ENCODE measurements around the gene INPPL1. TPM values are rescaled to one million over a fixed set of nuclear protein-coding genes. Genes with fewer than 3 reads are reported as not detected.
A peak's percentile ranks its signal among the peaks of the same experiment; 100 is the strongest.

INPPL1 gene
- total and polyA plus RNA-seq, 8 donors: 20.9 to 226 (median 99.2) TPM

DNA sequence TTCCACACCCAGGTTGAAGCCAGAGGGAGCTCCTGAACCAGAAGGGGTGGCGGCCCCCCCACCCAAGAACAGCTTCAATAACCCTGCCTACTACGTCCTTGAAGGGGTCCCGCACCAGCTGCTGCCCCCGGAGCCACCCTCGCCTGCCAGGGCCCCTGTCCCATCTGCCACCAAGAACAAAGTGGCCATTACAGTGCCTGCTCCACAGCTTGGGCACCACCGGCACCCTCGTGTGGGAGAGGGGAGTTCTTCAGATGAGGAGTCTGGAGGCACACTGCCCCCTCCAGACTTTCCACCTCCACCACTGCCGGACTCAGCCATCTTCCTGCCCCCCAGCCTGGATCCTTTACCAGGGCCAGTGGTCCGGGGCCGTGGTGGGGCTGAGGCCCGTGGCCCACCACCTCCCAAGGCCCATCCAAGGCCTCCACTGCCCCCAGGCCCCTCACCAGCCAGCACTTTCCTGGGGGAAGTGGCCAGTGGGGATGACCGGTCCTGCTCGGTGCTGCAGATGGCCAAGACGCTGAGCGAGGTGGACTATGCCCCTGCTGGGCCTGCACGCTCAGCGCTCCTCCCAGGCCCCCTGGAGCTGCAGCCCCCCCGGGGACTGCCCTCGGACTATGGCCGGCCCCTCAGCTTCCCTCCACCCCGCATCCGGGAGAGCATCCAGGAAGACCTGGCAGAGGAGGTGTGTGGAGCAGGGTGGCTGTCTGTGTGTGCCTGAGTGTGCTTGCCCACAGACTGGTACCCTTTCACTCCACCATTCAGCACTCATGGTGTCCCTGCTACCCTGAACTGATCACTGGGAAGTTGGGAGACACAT, 12.8 kb downstream of the INPPL1 start:
- peaks cover 24 to 65% (median 53%) of the 10 kb centered on the region in 4 donors for H3K4me1 ChIP-seq
- H3K4me3 ChIP-seq: no peak overlapping the region
- peak overlapping the region in 3 of 5 donors; percentile 14 to 76 (median 49) for H3K27ac ChIP-seq
- 66 to 87% (median 74%) methylated on average over 11 to 22 of the region's 22 CpGs for WGBS, 5 donors
- peaks cover 49 to 63% (median 58%) of the 10 kb centered on the region in 4 donors for H3K36me3 ChIP-seq
- no peak for TF ChIP-seq POLR2AphosphoS5 (IDR thresholded peaks at IDR 0.05)
- TF ChIP-seq, protein P1, sequence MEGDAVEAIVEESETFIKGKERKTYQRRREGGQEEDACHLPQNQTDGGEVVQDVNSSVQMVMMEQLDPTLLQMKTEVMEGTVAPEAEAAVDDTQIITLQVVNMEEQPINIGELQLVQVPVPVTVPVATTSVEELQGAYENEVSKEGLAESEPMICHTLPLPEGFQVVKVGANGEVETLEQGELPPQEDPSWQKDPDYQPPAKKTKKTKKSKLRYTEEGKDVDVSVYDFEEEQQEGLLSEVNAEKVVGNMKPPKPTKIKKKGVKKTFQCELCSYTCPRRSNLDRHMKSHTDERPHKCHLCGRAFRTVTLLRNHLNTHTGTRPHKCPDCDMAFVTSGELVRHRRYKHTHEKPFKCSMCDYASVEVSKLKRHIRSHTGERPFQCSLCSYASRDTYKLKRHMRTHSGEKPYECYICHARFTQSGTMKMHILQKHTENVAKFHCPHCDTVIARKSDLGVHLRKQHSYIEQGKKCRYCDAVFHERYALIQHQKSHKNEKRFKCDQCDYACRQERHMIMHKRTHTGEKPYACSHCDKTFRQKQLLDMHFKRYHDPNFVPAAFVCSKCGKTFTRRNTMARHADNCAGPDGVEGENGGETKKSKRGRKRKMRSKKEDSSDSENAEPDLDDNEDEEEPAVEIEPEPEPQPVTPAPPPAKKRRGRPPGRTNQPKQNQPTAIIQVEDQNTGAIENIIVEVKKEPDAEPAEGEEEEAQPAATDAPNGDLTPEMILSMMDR (IDR thresholded peaks at IDR 0.05): no peak
- TF ChIP-seq POLR2A (IDR thresholded peaks at IDR 0.05): no peak
- TF ChIP-seq EP300 (IDR thresholded peaks at IDR 0.05): no peak
- DNase-seq: no peak
- intact Hi-C loops (cut with DNase I; ENCODE audit: low total_unique reads): no loop called here
- peaks cover 0 to 34% (median 20%) of the 10 kb centered on the region in 3 donors for H3K27me3 ChIP-seq
- no peaks in the 10 kb centered on the region for H3K9me3 ChIP-seq

DNA sequence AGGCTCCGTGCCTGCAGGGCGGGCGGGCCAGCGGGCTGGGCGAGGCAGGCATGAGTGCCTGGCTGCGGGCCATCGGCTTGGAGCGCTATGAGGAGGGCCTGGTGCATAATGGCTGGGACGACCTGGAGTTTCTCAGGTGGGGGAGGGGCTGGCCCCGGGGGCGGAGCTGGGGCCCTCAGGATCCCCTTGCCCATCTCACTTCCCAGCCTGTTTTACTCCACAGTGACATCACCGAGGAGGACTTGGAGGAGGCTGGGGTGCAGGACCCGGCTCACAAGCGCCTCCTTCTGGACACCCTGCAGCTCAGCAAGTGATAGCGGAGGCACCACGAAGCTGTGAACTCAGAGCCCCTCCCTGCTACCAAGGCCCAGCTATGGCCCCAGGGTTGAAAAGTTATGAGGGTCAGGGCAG, 13.5 kb downstream of the INPPL1 start:
- intact Hi-C loops (cut with DNase I; ENCODE audit: low total_unique reads): no loop called here
- no peak for TF ChIP-seq POLR2AphosphoS5 (IDR thresholded peaks at IDR 0.05)
- TF ChIP-seq, protein P1 (IDR thresholded peaks at IDR 0.05): peak in 5 of 7 experiments; percentile 46 to 67 (median 65)
- no peak for TF ChIP-seq POLR2A (IDR thresholded peaks at IDR 0.05)
- TF ChIP-seq EP300 (IDR thresholded peaks at IDR 0.05): no peak
- Histone ChIP-seq H3K27me3 (peaks cover under 1 to 41% (median 28%) of the 10 kb centered on the region in 3 donors), H3K4me1 (peaks cover 24 to 65% (median 53%) of the 10 kb centered on the region in 4 donors), H3K27ac (peak overlapping the region in 3 of 5 donors; percentile 5 to 76 (median 49)), H3K36me3 (peaks cover 42 to 56% (median 50%) of the 10 kb centered on the region in 4 donors), H3K4me3 (no peak overlapping the region), H3K9me3 (no peaks in the 10 kb centered on the region)
- DNase-seq: peak; percentile 53 to 86
- 25 to 37% (median 32%) methylated on average over 8 to 16 of the region's 16 CpGs for WGBS, 5 donors

DNA sequence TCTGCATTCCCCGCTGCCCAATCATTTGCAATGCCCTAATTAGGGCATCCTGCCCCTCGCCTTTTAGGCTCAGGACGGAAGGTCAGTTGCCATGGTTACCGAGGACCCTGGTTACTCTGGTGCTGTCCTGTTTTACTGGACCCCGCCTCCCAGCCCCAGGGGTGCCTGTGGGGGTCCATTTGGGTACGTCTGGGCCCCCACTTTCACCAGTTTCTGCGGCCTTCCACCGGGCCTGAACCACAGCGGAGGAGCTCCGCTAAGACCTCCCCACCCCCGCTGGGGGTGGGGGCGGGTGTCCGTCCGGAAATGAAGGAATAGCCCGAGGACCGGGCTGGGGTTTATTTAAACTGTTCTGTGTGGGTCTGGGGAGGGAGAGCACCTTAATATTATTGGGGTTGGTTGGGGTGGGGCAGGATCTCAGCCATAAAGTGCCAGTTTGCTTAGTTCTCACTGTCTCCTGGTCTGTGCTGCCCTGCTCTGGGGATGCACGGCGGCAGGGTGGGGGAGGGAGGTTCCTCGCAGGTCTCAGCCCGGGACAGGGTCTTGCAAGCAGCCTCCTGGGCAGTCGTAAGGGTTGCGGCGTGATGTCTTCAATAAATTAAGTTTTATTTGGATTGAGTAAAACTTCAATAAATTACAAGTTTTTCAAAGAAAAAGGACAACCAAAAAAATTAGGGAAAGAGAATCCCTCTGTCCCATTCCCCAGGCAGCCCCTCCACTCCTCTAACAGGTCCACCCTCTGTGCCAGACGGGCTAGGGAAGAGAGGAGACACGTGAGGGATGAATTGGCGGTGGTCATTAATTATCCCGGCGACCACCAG, 14.1 kb downstream of the INPPL1 start:
- no peak for TF ChIP-seq POLR2AphosphoS5 (IDR thresholded peaks at IDR 0.05)
- TF ChIP-seq, protein P1 (IDR thresholded peaks at IDR 0.05): peak in 1 of 7 experiments; percentile 10
- 67 to 72% (median 71%) methylated on average over 26 to 28 of the region's 28 CpGs for WGBS, 5 donors
- Histone ChIP-seq H3K4me1 (peaks cover 26 to 68% (median 55%) of the 10 kb centered on the region in 4 donors), H3K27ac (peak overlapping the region in 4 of 5 donors; percentile 3 to 76 (median 70)), H3K9me3 (peaks cover 0 to 6% (median 0%) of the 10 kb centered on the region in 4 donors), H3K36me3 (peaks cover 36 to 49% (median 44%) of the 10 kb centered on the region in 4 donors), H3K4me3 (peak overlapping the region in 1 of 4 donors; percentile 33), H3K27me3 (peaks cover 6 to 47% (median 34%) of the 10 kb centered on the region in 3 donors)
- DNase-seq: no peak
- intact Hi-C loops (cut with DNase I; ENCODE audit: low total_unique reads): no loop called here

DNA sequence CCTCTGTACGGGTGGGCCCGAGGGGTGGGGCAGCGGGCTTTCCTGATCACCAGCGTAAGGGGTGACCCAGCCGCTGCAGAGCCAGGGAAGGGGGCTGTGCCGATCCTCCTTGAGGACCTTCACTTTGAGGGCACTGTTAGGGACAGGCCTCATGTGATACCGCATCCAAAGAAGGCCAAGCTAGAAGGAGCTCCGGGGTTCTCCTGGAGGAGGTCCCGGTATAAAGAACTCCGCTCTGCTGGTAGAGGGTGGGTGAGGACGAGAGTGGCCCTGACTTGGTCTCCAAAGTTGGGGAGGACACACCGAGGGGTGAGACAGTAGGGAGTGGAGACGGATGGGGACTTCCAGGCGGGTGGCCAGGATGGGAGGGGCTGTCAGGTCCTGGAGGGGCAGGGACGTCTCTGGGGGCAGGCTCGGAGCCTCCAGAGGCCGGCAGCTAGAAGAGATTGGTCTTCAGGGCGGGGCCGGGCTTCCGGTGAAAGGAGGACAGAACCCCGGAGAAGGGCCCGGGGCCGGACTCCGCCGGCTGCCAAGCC, 14.8 kb downstream of the INPPL1 start:
- Histone ChIP-seq H3K4me3 (peak overlapping the region; percentile 33 to 40 (median 38)), H3K36me3 (peaks cover 29 to 42% (median 37%) of the 10 kb centered on the region in 4 donors), H3K27ac (peak overlapping the region in 4 of 5 donors; percentile 3 to 76 (median 70)), H3K9me3 (peaks cover 0 to 8% (median 0%) of the 10 kb centered on the region in 4 donors), H3K4me1 (peaks cover 33 to 75% (median 62%) of the 10 kb centered on the region in 4 donors), H3K27me3 (peaks cover 13 to 54% (median 41%) of the 10 kb centered on the region in 3 donors)
- DNase-seq: peak in 1 of 2 donors; percentile 79
- TF ChIP-seq EP300 (IDR thresholded peaks at IDR 0.05) (no peak), POLR2A (IDR thresholded peaks at IDR 0.05) (no peak), POLR2AphosphoS5 (IDR thresholded peaks at IDR 0.05) (no peak)
- TF ChIP-seq, protein P1 (IDR thresholded peaks at IDR 0.05): no peak
- intact Hi-C loops (cut with DNase I; ENCODE audit: low total_unique reads): no loop called here
- 11 to 16% (median 14%) methylated on average over 18 to 25 of the region's 25 CpGs for WGBS, 5 donors
